ENCODE results near the gene TRPM8. TPM values are rescaled to one million over a fixed set of nuclear protein-coding genes. Genes with fewer than 3 reads are reported as not detected.

Gene TRPM8
- total RNA-seq, 1 donor from 2014 or later, result not detected

GRCh38 chr2:233928594-233929351 is 11.6 kb downstream of the TRPM8 start:
- Histone ChIP-seq H3K4me3 (no peak overlapping the region), H3K9me3 (replicated peaks) (no peaks in the 10 kb centered on the region), H3K4me1 (no peaks in the 10 kb centered on the region), H3K27ac (replicated peaks) (no peak overlapping the region), H3K27me3 (ENCODE audit: low read depth) (peaks cover 92% of the 10 kb centered on the region), H3K36me3 (no peaks in the 10 kb centered on the region)
- TF ChIP-seq CTCF (IDR thresholded peaks at IDR 0.05; ENCODE audit: borderline replicate concordance), result peak; percentile 36
- intact Hi-C loops (cut with micrococcal nuclease), result no loop called here
- no peak for DNase-seq

- DNase-seq, result no peak
- no peaks in the 10 kb centered on the region for H3K4me1 ChIP-seq
- intact Hi-C loops (cut with micrococcal nuclease), result no loop called here
- TF ChIP-seq CTCF (IDR thresholded peaks at IDR 0.05; ENCODE audit: borderline replicate concordance), result no peak
- peaks cover 85% of the 10 kb centered on the region for H3K27me3 ChIP-seq (ENCODE audit: low read depth)
- no peaks in the 10 kb centered on the region for H3K36me3 ChIP-seq
- H3K27ac ChIP-seq (replicated peaks), result no peak overlapping the region
- no peak overlapping the region for H3K4me3 ChIP-seq
- H3K9me3 ChIP-seq (replicated peaks), result no peaks in the 10 kb centered on the region
These were observed 12.3 kb downstream of the TRPM8 start for GRCh38 chr2:233929352-233930022.

GRCh38 chr2:233934524-233934923 is 17.4 kb downstream of the TRPM8 start:
- no peaks in the 10 kb centered on the region for H3K4me1 ChIP-seq
- H3K4me3 ChIP-seq, result no peak overlapping the region
- peaks cover 87% of the 10 kb centered on the region for H3K27me3 ChIP-seq (ENCODE audit: low read depth)
- H3K27ac ChIP-seq (replicated peaks), result no peak overlapping the region
- no peaks in the 10 kb centered on the region for H3K9me3 ChIP-seq (replicated peaks)
- no peak for TF ChIP-seq CTCF (IDR thresholded peaks at IDR 0.05; ENCODE audit: borderline replicate concordance)
- H3K36me3 ChIP-seq, result no peaks in the 10 kb centered on the region
- DNase-seq, result no peak
- intact Hi-C loops (cut with micrococcal nuclease), result no loop called here

GRCh38 chr2:233935426-233935825 is 18.3 kb downstream of the TRPM8 start:
- TF ChIP-seq CTCF (IDR thresholded peaks at IDR 0.05; ENCODE audit: borderline replicate concordance), result no peak
- no peaks in the 10 kb centered on the region for H3K36me3 ChIP-seq
- DNase-seq, result no peak
- H3K9me3 ChIP-seq (replicated peaks), result no peaks in the 10 kb centered on the region
- intact Hi-C loops (cut with micrococcal nuclease), result no loop called here
- no peak overlapping the region for H3K4me3 ChIP-seq
- H3K27ac ChIP-seq (replicated peaks), result no peak overlapping the region
- peaks cover 87% of the 10 kb centered on the region for H3K27me3 ChIP-seq (ENCODE audit: low read depth)
- no peaks in the 10 kb centered on the region for H3K4me1 ChIP-seq

- Histone ChIP-seq H3K4me1 (no peaks in the 10 kb centered on the region), H3K27ac (replicated peaks) (no peak overlapping the region), H3K36me3 (no peaks in the 10 kb centered on the region), H3K9me3 (replicated peaks) (no peaks in the 10 kb centered on the region), H3K4me3 (no peak overlapping the region), H3K27me3 (ENCODE audit: low read depth) (peaks cover 87% of the 10 kb centered on the region)
- intact Hi-C loops (cut with micrococcal nuclease), result no loop called here
- TF ChIP-seq CTCF (IDR thresholded peaks at IDR 0.05; ENCODE audit: borderline replicate concordance), result no peak
- DNase-seq, result no peak
These were observed 18.9 kb downstream of the TRPM8 start for GRCh38 chr2:233936089-233936488.

All from left ventricle myocardium inferior (tissue), 1 donor.